GM21786 (cell line): ENCODE measurements around the gene TP53TG5.

Source experiments
- ATAC-seq: cut with Tn5 transposase; IDR thresholded peaks from one replicate; pipeline ENCODE4 v1.9.1; 2021; ENCODE audit not compliant: unreplicated experiment

Gene TP53TG5

GRCh38 chr20:45405571-45406259, 27.6 kb upstream of the TP53TG5 start:
- ATAC-seq = no peak

GRCh38 chr20:45404438-45404837, 26.3 kb upstream of the TP53TG5 start:
- ATAC-seq = no peak

- no peak for ATAC-seq
Measured at GRCh38 chr20:45402946-45403345, 24.8 kb upstream of the TP53TG5 start.

- no peak for ATAC-seq
Measured at GRCh38 chr20:45400346-45401031, 22.4 kb upstream of the TP53TG5 start.

GRCh38 chr20:45399018-45399417, 20.9 kb upstream of the TP53TG5 start:
- no peak for ATAC-seq

GRCh38 chr20:45395114-45395415, 16.9 kb upstream of the TP53TG5 start:
- ATAC-seq = no peak

GRCh38 chr20:45394221-45395113, 16.3 kb upstream of the TP53TG5 start:
- no peak for ATAC-seq

GRCh38 chr20:45392733-45393132, 14.6 kb upstream of the TP53TG5 start:
- ATAC-seq = no peak

GRCh38 chr20:45391559-45391958, 13.4 kb upstream of the TP53TG5 start:
- ATAC-seq = no peak

- no peak for ATAC-seq
Measured at GRCh38 chr20:45390931-45391330, 12.8 kb upstream of the TP53TG5 start.

GRCh38 chr20:45387274-45387673, 9.1 kb upstream of the TP53TG5 start:
- no peak for ATAC-seq

- no peak for ATAC-seq
Measured at GRCh38 chr20:45377269-45377668, 856 bp downstream of the TP53TG5 start.

- no peak for ATAC-seq
Measured at GRCh38 chr20:45374966-45375365, 3.2 kb downstream of the TP53TG5 start.

GRCh38 chr20:45374101-45374467, 4.0 kb downstream of the TP53TG5 start:
- ATAC-seq = no peak

- ATAC-seq = no peak
Measured at GRCh38 chr20:45373353-45374100, 4.6 kb downstream of the TP53TG5 start.

GRCh38 chr20:45372646-45373352, 5.3 kb downstream of the TP53TG5 start:
- ATAC-seq = no peak

GRCh38 chr20:45372241-45372640, 5.9 kb downstream of the TP53TG5 start:
- ATAC-seq = no peak

- no peak for ATAC-seq
Measured at GRCh38 chr20:45370571-45371160, 7.5 kb downstream of the TP53TG5 start.

- peak; percentile 88 for ATAC-seq
Measured at GRCh38 chr20:45368221-45368980, 9.7 kb downstream of the TP53TG5 start.
